Tibial artery (tissue), 4 donors: ENCODE results near the gene SYNE1.

Experiments used
- DNase-seq, 2 donors: peaks; one replicate each; pipeline ENCODE4 v3.0.0-alpha.2; 2019
- H3K27ac ChIP-seq, 2 donors: fragments of 200-600 bp; sonication (generic) in 1 of 2; 1 replicate in 1 of 2; 2 replicates in 1 of 2; pipeline ENCODE4 v1.5.1; 2018 to 2019; ENCODE audit warnings: mild to moderate bottlenecking in 1 of 2
- H3K27me3 ChIP-seq, 2 donors: fragments of 200-600 bp; sonication (generic) in 1 of 2; one replicate each; pipeline versions ENCODE4 v1.5.1 to v1.6.0; 2016 to 2019
- H3K36me3 ChIP-seq, 3 donors: fragments of 200-600 bp; sonication (generic) in 2 of 3; one replicate each; pipeline ENCODE4 v1.5.1; 2016 to 2019; ENCODE audit warnings: mild to moderate bottlenecking in 2 of 3
- H3K4me1 ChIP-seq, 4 donors: fragments of 200-600 bp; sonication (generic) in 2 of 4; 1 replicate in 3 of 4; 2 replicates in 1 of 4; pipeline ENCODE4 v1.5.1; 2016 to 2019
- H3K4me3 ChIP-seq, 2 donors: fragments of 200-600 bp; sonication (generic) in 1 of 2; 1 replicate in 1 of 2; 2 replicates in 1 of 2; pipeline ENCODE4 v1.5.1; 2018 to 2019; ENCODE audit warnings: mild to moderate bottlenecking in 2 of 2
- H3K9me3 ChIP-seq, 3 donors: fragments of 200-600 bp; sonication (generic) in 1 of 3; one replicate each; pipeline ENCODE4 v1.5.1; 2016 to 2019
- intact Hi-C: fragments of 100-400 bp; cut with DNase I; formaldehyde crosslinking; loops from one replicate; pipeline ENCODE4 v1.15.0; 2023; ENCODE audit warnings: low total_unique reads
- TF ChIP-seq, protein P1 (sequence below), 2 experiments: fragments of 200-600 bp in 1 of 2; fragments of 450-650 bp in 1 of 2; IDR thresholded peaks; one replicate each; pipeline ENCODE4 v1.5.1; 2017 to 2019; ENCODE audit warnings: antibody characterized with exemption in 2 of 2, mild to moderate bottlenecking in 1 of 2, moderate library complexity in 1 of 2

The SYNE1 gene

DNA sequence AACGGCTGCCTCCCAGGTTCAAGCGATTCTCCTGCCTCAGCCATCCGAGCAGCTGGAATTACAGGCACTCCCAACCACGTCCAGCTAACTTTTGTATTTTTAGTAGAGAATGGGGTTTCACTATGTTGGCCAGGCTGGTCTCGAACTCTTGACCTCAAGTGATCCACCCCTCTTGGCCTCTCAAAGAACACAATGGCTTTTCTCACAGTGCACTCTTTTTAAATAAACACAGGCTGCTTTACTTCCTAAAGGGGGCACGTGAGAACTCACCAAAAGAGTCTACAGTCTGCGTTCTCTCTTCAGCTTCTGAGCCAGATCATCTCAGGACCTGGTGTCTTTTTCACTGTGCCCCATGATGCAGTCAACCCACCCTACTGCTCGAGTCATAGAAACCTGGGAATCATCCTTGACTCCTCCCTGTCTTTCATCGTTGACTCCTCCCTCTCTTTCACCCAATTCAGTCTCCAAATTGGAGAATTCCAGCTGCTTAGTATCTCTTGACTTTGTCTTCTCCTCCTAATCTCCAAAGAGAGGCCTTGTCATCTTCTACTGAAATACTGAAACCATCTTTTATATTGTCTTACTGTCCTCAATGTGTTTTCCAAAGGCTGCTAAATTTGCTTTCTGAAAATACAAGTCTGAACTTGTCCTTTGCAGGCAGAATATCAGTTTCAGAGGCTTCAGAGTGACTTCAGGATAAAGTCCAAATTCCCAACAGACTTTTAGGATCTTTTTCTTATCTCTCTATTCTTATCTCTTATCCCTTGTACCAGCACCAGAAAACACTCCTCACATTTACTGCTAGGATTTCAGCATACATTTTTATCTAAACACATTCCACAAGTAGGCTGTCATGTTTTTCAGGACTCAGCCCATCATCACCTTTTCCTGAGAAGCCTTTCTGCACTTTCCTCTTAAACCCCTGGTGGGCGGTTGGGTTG lies 323.4 kb downstream of the SYNE1 start:
- intact Hi-C loops, result no loop called here

DNA sequence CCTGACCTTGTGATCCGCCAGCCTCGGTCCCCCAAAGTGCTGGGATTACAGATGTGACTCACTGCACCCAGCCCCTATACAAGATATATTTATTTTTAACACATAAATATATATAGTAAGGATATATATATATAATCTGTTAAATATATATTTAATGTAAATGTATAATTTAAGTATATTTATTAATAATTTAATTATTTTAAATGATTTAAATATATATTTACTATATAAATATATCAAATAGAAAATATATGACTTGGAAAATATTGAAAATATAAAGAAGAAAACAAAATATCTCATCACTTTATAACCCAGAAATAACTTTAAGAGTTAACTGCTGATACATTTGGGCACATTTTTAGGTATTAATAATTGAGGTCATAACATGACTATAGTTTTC lies 324.7 kb downstream of the SYNE1 start:
- H3K9me3 ChIP-seq, result no peaks in the 10 kb centered on the region
- peaks cover 73 to 76% (median 76%) of the 10 kb centered on the region in 3 donors for H3K36me3 ChIP-seq
- H3K27me3 ChIP-seq, result no peaks in the 10 kb centered on the region
- no peak for DNase-seq
- intact Hi-C loops, result no loop called here
- no peak overlapping the region for H3K4me3 ChIP-seq
- TF ChIP-seq, protein P1, sequence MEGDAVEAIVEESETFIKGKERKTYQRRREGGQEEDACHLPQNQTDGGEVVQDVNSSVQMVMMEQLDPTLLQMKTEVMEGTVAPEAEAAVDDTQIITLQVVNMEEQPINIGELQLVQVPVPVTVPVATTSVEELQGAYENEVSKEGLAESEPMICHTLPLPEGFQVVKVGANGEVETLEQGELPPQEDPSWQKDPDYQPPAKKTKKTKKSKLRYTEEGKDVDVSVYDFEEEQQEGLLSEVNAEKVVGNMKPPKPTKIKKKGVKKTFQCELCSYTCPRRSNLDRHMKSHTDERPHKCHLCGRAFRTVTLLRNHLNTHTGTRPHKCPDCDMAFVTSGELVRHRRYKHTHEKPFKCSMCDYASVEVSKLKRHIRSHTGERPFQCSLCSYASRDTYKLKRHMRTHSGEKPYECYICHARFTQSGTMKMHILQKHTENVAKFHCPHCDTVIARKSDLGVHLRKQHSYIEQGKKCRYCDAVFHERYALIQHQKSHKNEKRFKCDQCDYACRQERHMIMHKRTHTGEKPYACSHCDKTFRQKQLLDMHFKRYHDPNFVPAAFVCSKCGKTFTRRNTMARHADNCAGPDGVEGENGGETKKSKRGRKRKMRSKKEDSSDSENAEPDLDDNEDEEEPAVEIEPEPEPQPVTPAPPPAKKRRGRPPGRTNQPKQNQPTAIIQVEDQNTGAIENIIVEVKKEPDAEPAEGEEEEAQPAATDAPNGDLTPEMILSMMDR (IDR thresholded peaks at IDR 0.05), result no peak
- peaks cover 0 to 19% (median 0%) of the 10 kb centered on the region in 4 donors for H3K4me1 ChIP-seq
- H3K27ac ChIP-seq, result no peak overlapping the region

More for the DNA sequence above, 323.4 kb downstream of the SYNE1 start:
- TF ChIP-seq, protein P1 (IDR thresholded peaks at IDR 0.05), result no peak
- no peaks in the 10 kb centered on the region for H3K27me3 ChIP-seq
- no peak overlapping the region for H3K4me3 ChIP-seq
- H3K36me3 ChIP-seq, result peaks cover 70 to 75% (median 74%) of the 10 kb centered on the region in 3 donors
- no peak for DNase-seq
- no peaks in the 10 kb centered on the region for H3K9me3 ChIP-seq
- peaks cover 0 to 19% (median 0%) of the 10 kb centered on the region in 4 donors for H3K4me1 ChIP-seq
- peak overlapping the region in 1 of 2 donors; percentile 54 for H3K27ac ChIP-seq

DNA sequence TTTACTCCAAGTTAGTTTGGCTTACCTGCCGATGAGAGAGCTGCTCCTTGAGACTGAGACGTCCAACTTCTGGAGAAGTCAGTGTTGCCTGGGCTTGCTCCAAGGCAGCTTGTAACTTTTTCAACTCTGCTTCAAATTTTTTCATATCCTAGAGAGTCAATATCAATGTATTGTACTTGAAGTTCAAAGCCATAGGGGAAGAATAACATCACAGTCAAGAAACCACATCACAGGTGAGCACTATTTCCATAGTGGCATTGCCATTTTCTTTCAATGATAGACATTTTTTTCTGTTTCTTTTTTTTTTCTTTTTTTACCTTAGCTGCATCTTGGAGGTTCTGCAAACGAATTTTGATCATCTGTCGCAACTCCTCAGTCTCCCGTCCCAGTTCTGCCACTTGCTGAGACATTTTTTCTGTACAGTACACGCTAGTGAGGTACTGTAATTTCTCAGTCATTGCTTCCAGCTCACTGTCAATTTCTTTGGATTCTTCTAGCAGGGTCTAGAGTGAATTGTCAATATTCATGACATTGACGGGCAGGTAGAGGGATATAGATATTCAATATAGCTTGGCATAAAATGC lies 326.7 kb downstream of the SYNE1 start:
- Histone ChIP-seq H3K4me1 (peaks cover 0 to 7% (median 0%) of the 10 kb centered on the region in 4 donors), H3K4me3 (no peak overlapping the region), H3K9me3 (no peaks in the 10 kb centered on the region), H3K36me3 (peaks cover 65 to 75% (median 72%) of the 10 kb centered on the region in 3 donors), H3K27ac (no peak overlapping the region), H3K27me3 (no peaks in the 10 kb centered on the region)
- TF ChIP-seq, protein P1 (IDR thresholded peaks at IDR 0.05), result no peak
- intact Hi-C loops, result no loop called here
- no peak for DNase-seq

DNA sequence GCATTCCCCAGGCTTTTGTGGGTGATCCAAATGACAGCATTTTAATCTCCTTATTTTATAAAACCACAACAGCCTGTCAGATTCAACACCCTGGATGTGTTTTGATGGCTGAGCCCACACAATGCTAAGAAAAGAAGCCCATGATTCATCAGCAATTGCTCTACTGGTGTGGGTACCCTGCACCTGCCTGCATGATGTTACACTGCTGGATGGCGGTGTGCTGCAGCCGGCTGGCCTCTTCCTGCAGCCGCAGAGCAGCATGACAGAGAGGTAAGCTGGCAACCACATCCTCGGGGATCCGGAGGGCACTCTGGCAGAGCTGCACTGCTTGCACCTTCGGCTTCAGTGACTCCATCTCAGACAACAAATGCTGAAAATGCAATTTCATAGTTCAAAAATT lies 327.5 kb downstream of the SYNE1 start:
- Histone ChIP-seq H3K36me3 (peaks cover 63 to 78% (median 73%) of the 10 kb centered on the region in 3 donors), H3K4me3 (no peak overlapping the region), H3K27me3 (no peaks in the 10 kb centered on the region), H3K27ac (no peak overlapping the region), H3K4me1 (peaks cover 0 to 3% (median 0%) of the 10 kb centered on the region in 4 donors), H3K9me3 (no peaks in the 10 kb centered on the region)
- intact Hi-C loops, result no loop called here
- TF ChIP-seq, protein P1 (IDR thresholded peaks at IDR 0.05), result no peak
- no peak for DNase-seq

DNA sequence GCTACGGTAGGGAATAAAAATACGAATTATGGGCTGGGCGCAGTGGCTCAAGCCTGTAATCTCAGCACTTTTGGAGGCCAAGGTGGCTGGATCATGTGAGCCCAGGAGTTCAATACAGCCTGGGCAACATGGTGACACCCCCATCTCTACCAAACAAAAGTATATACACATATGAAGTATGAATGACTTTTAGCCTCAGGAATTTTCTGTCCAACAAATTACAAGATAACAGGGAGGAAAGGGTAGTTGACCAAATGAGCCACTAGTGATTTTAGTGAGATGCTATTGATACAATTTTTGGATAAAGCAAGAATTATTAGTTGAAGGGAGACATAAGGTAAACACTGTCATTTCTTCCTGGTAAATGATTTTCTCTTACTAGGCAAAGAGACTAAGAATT lies 328.2 kb downstream of the SYNE1 start:
- H3K27ac ChIP-seq, result no peak overlapping the region
- DNase-seq, result no peak
- no peak overlapping the region for H3K4me3 ChIP-seq
- H3K36me3 ChIP-seq, result peaks cover 63 to 78% (median 78%) of the 10 kb centered on the region in 3 donors
- H3K4me1 ChIP-seq, result no peaks in the 10 kb centered on the region
- TF ChIP-seq, protein P1 (IDR thresholded peaks at IDR 0.05), result no peak
- no peaks in the 10 kb centered on the region for H3K27me3 ChIP-seq
- no peaks in the 10 kb centered on the region for H3K9me3 ChIP-seq
- intact Hi-C loops, result no loop called here
